Measurements from ENCODE around the gene ZNF286A.
"Not testable (repeated sequence)": the region's sequence is repeated elsewhere in the genome, so short reads cannot be mapped to it uniquely, and the experiment has no call there.

Gene ZNF286A

DNA sequence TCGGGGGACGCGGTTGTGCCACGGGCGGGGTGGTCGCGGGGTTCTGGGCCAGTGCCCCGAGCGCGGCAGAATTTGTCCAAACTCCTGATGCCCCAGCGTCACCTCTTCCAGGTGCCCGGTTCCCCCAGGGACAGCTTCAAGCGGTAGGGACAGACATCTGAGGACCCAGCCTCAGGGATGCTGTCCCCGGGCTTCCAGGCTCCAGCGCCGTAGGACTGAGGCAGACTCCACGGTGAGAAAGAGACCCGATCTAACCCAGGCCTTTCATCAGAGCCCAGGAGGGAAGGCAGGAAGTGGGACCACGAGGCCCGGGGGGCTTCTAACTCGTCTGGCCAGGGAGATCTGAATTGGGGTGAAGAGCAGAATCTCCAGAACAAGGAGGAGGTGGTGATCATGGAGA, 385 bp downstream of the ZNF286A start:
- not testable (repeated sequence) for DNase-seq

DNA sequence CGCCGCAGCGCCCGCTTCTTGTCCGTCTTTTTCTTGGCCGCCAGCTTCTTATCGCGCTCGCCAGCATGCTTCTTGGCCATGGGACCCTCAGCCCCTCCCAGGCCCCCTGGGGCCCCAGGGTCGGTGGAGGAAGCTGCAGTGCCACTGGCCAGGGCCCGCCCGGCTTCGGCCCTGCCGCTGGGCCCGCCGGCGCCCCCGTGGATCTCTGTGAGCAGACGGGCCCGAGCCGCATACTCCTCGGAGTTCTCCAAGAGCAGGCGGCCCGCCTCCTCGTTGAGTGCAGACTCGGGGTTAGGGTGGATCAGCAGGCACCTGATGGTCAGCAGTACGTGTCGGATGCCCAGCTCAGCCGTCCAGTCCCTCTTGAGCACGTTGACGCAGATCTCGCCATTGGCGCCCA, 4.7 kb downstream of the ZNF286A start:
- DNase-seq = not testable (repeated sequence)

DNA sequence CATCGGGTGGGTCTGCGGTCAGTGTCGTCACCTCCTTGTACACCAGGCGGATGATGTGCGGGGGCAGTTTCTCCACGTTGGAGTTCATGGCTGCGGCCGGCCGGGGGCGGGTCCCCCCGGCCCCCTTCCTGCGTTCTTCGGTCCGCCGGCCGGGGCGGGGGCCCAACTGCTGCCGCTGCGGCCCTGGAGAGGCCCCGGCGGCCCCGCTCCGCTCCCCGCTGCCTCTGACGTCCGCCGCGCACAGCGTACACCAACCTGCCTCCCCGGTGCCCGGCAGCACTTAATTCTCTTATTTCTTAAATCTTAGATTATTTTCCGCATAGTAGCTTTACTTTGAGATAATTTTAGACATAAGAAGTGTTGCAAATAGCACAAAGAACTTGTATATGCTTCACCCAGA, 5.3 kb downstream of the ZNF286A start:
- not testable (repeated sequence) for DNase-seq

DNA sequence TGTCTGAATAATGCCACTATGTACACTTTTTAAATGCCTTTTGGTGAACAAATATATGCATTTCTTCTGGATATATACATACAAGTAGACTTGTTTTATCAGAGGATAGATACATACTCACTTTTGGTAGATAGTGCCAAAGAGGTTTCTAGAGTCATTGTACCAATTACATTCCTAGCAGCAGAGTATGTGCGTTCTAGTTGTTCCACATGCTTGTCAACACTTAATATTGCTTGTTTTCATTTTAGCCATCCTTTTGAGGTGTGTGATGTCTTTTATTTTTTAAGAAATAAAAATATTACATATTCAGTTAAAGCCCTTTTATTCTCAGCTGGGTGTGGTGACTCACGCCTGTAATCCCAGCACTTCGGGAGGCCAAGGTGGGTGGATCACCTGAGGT, 9.3 kb downstream of the ZNF286A start:
- DNase-seq = not testable (repeated sequence)

DNA sequence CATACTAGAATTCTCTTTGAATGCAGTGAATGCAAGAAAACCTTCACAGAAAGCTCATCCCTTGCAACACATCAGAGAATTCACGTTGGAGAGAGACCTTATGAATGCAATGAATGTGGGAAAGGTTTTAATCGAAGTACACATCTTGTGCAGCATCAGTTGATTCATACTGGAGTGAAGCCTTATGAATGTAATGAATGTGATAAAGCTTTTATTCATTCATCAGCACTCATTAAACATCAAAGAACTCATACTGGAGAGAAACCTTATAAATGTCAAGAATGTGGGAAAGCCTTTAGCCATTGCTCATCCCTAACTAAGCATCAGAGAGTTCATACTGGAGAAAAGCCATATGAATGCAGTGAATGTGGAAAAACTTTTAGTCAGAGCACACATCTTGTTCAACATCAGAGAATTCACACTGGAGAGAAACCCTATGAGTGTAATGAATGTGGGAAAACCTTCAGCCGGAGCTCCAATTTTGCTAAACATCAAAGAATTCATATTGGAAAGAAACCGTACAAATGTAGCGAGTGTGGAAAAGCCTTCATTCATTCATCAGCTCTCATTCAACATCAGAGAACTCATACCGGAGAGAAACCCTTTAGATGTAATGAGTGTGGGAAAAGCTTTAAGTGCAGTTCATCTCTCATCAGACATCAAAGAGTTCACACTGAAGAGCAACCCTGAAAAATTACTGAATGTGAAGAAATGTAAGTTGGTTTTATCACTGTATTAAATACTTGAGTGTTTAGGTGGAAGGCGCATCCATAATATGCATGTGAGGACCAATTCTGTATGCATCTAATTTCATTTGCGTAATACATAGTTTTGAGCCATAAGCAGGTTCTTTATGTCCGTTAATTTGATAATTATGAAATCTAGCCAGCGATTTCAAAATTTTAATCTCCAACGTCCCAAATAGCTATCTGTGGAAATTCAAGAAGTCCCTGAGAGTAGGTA, 17.3 kb downstream of the ZNF286A start:
- DNase-seq = not testable (repeated sequence)

DNA sequence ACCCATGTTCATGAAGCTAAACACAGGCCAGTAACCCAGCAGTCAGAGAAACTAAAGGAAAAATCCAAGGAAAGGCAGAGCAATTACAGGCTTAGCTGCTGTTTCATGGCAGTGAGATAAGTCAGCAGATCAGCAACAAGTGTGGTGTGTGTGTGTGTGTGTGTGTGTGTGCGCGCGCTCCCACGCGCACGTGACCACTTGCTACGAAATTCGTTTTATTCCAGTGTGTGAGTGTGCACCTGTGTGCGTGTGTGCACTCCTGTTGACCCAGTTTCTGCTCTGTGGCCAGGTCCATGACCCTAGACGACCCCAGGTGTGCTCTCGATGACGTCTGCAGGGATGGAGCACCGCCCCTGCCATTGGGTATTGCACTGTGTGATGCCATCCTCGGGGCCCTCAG, 31.0 kb downstream of the ZNF286A start:
- DNase-seq = not testable (repeated sequence)

GRCh38 chr17:15731900-15732299, 32.3 kb downstream of the ZNF286A start, which contains the start of gene TBC1D26:
TBC1D26 (plus strand) TSS chr17:15732283; CDS start chr17:15735349, 3,066 bp downstream.
- DNase-seq = not testable (repeated sequence)

DNA sequence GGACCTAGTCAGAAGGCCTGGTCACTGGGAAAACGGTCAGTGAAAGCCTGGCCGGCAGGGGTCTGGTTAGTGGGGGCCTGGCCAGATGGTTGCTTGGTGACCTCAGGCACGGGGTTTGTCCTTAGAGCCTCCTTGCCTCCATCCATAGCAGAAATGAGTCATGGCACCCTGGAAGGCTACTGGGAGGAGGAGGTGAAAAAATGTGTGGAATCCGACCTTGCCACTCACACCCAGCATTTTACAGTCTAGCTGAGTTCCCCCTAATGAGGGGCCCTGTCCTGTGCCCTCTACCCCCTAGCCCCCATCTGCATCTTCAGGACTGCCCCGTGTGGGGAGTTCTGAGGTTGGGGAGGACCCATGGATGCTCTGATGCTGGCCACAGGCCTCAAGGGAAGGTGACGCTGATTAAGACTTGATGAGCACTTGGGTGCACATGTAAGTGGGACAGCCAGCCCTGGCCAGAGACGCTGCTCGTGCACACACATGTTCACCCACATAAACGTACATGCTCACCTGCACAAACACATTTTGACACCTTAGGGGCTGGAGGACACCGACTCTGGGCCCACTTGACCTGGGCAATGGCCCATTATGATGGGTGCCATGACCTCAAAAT, 33.7 kb downstream of the ZNF286A start:
- not testable (repeated sequence) for DNase-seq

GRCh38 chr17:15736578-15736977, 37.0 kb downstream of the ZNF286A start:
- not testable (repeated sequence) for DNase-seq

DNA sequence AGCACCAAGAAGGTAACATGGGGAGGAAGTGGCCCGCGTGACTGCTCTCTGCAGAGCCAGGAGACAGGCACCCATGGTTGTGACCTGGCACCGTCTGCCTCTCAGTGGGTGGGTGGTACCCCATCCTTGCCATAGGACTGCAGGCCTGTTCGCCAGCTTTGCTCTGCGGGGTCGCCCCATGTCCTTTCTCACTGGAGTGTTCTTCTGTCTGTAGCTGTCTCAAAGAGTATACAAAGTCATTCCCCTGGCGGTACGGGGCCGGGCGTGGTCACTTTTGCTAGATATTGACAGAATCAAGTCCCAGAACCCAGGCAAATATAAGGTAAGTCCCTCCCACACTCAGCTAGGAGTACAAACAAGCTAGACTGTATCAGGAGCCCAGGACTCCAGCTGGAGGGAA, 38.5 kb downstream of the ZNF286A start:
- no peak for DNase-seq

GRCh38 chr17:15739259-15739658, 39.7 kb downstream of the ZNF286A start:
- DNase-seq = not testable (repeated sequence)

DNA sequence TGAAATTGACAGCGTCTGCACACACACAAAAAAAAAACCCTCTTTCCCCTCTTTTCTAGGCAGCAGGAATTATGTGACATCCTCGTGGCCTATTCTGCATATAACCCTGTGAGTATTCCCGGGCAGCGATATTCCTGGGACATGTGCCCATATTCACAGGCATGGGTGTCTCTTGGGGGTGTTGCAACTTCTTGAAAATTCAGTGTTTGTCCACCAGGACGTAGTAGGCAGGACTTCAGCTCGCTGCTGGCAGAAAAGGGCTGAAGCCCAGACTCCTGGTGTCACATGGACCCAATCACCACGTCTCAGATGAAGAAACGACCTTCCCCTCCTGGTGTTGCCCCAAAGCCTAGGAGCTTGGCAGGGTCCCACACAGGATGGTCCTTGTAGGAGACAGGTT, 40.5 kb downstream of the ZNF286A start:
- not testable (repeated sequence) for DNase-seq

GRCh38 chr17:15740570-15741120, 41.1 kb downstream of the ZNF286A start:
- DNase-seq = no peak

DNA sequence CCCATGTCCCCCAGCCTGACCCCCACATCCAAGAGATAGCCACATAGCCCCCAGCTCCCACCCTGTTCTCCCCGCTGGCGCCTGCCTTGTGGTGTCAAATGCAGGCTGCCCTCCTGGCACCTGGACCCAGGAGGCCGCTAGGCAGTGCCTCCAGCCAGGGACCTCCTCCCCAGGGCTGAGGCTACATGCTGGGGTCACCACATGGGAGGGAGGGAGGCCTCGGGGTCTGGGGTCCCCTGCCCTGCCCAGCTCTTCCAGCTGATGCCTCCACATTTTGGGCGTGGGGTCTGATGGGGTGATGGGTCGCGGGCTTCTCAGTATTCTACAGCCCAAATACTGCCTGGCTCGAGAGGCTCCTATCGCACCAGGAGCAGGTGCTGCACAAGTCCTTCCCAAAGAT, 42.1 kb downstream of the ZNF286A start:
- DNase-seq = no peak

DNA sequence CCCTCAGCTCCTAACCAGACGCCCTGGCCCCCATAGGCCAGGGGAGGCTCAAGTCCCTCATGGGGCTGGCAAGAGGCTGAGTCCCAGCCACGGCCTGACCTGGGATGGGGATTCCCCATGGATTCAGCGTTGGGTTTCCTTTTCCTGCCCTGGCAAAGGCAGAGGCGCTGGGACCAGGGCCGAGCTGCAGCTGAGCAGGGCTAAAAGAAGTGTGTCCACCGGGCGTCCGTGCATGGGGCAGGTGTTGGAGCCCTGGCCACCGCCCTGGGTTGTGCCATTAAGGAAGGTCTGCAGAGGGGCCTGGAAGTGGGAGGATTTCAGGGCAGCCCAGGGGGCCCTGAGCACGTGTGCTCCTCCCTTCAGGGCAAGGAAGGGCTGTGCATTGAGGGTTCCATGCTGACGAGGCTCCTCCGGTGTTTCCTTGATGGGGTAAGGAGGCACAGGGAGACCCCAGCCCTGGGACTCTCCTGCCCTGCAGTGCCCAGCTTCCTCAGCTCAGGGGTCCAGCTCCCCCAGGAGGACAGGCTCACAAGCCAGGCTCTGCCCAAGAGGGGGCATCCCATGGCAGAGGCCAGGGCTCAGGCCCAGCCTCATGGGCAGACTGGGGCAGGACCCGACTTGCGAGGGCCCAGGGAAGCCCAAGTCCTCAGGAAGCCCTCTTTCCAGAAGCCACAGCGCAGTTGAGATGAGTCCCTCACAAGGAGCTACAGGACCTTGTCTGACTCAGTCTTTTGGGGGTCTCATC, 42.7 kb downstream of the ZNF286A start:
- no peak for DNase-seq

DNA sequence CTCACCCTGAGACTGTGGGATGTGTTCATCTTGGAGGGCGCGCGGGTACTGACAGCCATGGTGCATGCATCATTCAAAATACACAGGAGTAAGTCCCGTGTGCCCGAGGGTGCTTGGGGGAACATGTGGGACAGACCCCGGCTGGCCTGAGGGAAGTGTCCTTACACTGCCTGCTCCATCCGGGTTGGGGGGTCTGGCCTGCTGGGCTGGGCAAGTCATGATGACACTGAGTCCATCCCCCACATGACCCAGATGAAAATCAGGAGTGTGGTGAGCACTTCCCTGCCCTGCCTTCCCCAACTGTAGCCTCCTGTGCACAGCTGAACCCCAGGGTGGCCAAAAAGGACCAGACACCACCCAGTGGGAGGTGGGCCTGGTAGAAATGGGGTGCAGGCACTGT, 43.4 kb downstream of the ZNF286A start:
- no peak for DNase-seq

DNA sequence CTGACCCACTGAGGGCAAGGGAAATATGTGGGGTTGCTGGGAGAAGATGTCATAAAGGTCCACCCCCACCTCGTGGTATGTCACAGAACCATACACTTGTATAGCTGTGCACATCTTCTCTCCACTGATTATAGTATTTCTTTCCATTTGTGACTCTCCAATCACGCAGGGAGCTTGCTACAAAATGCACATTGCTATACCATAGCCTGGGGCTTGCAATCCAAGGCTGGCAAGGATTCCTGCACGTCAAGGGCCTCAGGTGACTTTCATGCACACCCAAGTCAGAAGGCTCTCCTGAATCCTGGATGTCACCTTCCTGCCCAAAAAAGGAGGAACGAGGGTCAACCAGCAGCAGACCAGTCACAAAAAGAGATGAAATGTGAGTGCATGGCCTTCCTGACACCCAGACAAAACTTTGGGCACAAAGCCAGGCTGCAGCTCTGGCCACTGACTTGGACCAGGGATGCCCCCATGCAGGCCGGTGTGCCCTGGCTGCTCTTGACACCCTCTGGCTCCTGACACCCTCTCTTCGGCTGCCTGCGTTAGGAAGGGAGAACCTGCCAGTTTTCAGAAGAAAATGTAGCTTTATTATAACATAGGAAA, 44.6 kb downstream of the ZNF286A start:
- no peak for DNase-seq

- no peak for DNase-seq
Observed at GRCh38 chr17:15744885-15745284, 45.3 kb downstream of the ZNF286A start.

DNA sequence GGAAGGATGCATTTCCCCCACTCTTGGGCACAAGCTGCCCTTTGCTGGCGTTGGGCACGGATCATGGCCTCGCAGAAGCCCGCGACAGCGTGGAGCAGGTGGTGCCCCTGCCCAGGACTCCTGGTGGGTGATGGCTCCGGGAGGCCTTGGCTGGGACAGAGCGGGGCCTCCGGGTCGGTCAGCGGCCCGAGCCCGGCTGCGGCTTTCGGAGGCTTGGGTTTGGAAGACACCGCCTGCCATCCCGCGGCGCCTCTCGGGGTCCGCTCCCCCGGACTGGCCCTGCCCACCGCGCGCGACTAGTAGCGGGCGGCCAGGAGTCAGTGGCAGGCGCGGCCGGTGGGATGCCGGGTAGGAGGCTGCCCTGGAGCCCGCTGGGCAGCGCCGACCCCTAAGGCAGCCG, 49.9 kb downstream of the ZNF286A start:
- not testable (repeated sequence) for DNase-seq

DNA sequence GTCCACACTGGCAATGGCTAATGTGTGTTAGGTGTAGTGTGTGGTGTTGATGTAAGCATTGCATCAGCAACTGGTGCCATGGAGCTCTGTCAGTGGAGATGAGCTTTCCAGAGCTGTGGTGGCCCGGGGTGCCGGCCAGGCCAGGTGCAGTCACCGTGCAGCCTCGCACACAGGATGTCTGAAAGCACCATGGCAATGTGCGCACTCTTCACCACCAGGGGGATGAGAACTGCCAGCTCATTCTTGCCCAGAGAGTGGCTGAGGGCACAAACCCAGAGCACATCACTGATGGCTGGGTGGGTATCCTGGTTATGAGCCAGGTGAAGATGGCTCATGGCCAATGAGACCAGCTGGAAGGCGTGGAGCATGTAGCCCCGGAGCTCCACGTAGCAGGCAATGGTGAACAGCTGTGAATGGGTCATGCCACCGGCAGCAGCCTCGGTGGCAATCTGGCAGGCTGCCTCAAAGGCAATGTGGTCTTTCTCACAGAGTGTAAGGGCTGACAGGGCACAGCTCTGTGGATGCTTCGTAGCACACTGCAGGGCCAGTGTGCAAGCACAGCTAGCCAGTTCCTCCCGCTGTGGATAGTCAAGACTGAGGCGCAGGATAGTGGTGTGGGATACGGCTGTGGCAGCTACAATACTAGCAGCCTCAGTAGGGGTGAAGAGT, 69.4 kb downstream of the ZNF286A start:
- not testable (repeated sequence) for DNase-seq
